Spinal cord (tissue), 10 donors: ENCODE results near the gene LONP1. TPM values are rescaled to one million over a fixed set of nuclear protein-coding genes. Genes with fewer than 3 reads are reported as not detected.

Experiments
- DNase-seq, 6 donors: peaks; one replicate each; pipeline versions ENCODE4 v3.0.0 to v3.0.0-alpha.2; 2013 to 2015; ENCODE audit warnings: low spot score in 6 of 6, low read depth in 4 of 6
- H3K27ac ChIP-seq: one replicate; pipeline ENCODE4 v1.5.1; 2013; ENCODE audit warnings: low read depth, low read length, control low read depth
- H3K27me3 ChIP-seq: one replicate; pipeline ENCODE4 v1.6.1; 2013; ENCODE audit warnings: low read length; ENCODE audit not compliant: control insufficient read depth, insufficient read depth
- H3K36me3 ChIP-seq: one replicate; pipeline ENCODE4 v1.6.1; 2013; ENCODE audit warnings: low read length; ENCODE audit not compliant: control insufficient read depth, insufficient read depth
- H3K4me1 ChIP-seq: one replicate; pipeline ENCODE4 v1.6.1; 2013; ENCODE audit warnings: low read length; ENCODE audit not compliant: control insufficient read depth, insufficient read depth
- H3K4me3 ChIP-seq: one replicate; pipeline ENCODE4 v1.5.1; 2013; ENCODE audit warnings: low read depth, low read length, control low read depth
- H3K9me3 ChIP-seq: one replicate; pipeline ENCODE4 v1.6.1; 2013; ENCODE audit warnings: low read length; ENCODE audit not compliant: control insufficient read depth, insufficient read depth
- WGBS: methylation state at CpG from one replicate; pipeline ENCODE4 v1.1.5; 2013; ENCODE audit warnings: missing lambda C conversion rate; ENCODE audit not compliant: insufficient coverage; 5-methylcytosine and 5-hydroxymethylcytosine counted together
- polyA plus RNA-seq, 2 donors: library from polyadenylated mRNA; unstranded; fragments of 120-200 nt; gene quantifications; one replicate each; pipeline ENCODE4 v1.2.1, GENCODE V29; 2013; ENCODE audit not compliant: insufficient read length in 2 of 2
- total RNA-seq, 2 donors: library from RNA; depleted of rRNA in 1 of 2; stranded (reverse); fragments of 120-200 nt in 1 of 2; fragments of >200 nt in 1 of 2; gene quantifications; one replicate each; pipeline versions ENCODE4 v1.2.3 to v1.2.4, GENCODE V29; 2013 to 2014
- donor health status: healthy.

Gene LONP1
- total and polyA plus RNA-seq, 4 donors = 29.8 to 79.7 (median 58.9) TPM

DNA sequence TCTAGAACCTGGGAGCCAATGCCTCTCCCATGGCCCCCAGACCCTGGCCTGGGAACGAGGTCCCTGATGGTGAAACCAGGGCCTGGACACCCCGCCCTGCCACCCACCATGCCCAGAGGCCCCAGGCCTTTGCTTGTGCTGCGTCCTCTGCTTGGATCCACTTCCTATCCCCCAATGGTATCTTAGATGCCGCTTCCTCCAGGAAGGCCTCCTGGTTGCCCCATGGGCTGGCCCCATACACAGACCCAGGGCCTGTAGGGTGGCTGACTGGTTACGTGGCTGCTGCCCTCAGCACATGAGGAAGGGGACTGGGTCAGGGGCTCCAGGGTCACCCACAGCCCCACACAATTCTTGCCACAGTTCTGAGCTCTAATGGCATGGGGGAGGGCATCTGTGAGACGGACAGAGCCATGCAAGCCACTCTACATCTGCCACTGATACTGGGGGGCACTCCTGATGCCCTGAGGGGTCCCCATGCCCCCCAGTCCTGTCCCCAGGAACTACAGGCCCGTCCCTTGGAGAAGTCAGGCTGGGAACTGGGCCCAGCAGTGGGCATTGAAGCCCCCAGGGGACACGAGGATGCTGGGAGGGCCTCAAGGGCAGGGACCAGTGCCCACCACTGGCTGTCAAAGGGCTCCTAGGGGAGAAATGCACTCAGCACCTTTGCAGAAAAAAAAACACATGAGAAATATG is 24.8 kb downstream of the LONP1 start:
- 85% methylated on average over 7 of the region's 8 CpGs for WGBS
- Histone ChIP-seq H3K27ac (no peak overlapping the region), H3K4me1 (peaks cover 24% of the 10 kb centered on the region), H3K4me3 (no peak overlapping the region), H3K9me3 (no peaks in the 10 kb centered on the region), H3K27me3 (no peaks in the 10 kb centered on the region), H3K36me3 (peaks cover 96% of the 10 kb centered on the region)
- no peak for DNase-seq

DNA sequence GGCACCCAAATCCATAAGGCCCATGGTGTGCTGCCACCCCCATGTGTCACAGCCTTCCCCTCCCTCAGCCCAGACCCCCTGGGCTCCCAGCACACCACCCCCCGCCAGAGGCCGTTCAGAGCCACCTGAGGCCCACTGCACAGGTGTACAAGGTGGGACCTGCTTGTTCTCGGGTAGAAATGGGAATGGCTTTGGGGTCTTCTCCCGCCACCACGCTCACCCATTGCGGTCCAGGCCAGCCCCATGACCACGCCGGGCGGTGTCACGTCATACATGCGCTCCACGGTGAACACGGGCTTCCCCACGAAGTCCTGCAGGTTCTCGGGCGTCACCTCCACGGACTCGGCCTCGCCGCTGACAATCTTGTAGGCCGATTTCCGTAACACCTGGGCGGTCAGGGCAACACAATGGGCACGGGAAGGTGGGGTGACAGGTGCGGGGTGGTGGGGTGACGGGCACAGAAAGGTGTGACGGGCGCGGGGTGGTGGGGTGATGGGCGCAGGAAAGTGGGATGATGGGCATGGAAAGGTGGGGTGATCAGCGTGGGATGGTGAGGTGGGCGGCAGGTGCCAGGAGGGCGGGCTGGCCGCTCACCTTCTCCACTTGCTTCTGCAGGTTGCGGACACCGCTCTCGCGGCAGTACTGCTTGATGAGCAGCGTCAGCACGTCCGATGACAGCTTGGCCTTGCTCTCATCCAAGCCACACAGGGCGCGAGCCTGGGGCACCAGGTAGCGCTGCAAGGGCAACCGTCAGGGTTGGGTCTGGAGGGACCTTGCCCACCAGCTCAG is 25.6 kb downstream of the LONP1 start:
- no peak for DNase-seq
- no peaks in the 10 kb centered on the region for H3K27me3 ChIP-seq
- H3K36me3 ChIP-seq = peaks cover 90% of the 10 kb centered on the region
- H3K4me1 ChIP-seq = peaks cover 28% of the 10 kb centered on the region
- H3K27ac ChIP-seq = no peak overlapping the region
- WGBS = 93% methylated on average over 44 of the region's 45 CpGs
- no peak overlapping the region for H3K4me3 ChIP-seq
- H3K9me3 ChIP-seq = no peaks in the 10 kb centered on the region

DNA sequence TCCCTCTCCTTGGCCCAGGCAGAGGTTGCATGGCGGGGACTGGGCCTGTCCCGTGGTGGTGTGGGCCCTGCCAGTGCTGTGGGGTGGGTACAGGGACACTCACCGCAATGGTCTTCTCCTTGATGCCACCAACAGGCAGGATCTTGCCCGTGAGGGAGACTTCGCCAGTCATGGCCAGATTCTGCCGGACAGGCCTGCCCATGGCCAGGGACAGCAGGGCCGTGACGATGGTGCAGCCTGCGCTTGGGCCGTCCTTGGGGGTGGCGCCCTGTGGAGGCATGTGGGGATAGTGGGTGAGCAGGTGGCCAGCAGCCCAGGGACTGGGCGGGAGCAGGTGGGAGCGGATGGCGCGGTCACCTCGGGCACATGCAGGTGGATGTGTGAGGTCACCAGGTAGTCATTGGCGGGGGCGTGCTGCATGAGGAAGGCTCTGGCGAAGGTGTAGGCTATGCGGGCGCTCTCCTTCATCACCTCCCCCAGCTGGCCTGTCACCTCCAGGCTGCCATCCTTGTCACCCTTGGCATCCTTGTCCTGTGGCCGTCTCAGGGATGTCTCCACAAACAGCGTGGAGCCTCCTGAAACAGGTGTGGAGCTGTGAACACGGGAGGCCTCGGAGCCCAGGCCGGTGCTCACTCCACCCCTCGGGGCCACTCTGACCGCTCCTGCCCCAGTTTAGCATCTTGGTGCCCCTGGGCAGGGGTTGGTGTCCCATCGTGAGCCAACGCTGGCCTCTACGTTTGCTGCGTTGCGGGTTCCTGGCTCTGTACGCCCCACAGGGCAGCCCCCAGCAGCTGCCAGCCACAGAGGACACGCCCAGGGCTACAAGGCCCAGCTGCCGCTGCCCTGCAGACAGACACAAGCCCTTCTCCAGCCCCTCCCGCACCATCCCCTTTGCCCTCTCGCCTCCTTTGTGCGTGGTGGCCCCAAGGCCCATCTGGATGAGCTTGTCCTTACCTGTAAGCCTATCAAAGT is 26.5 kb downstream of the LONP1 start:
- Histone ChIP-seq H3K27ac (no peak overlapping the region), H3K9me3 (no peaks in the 10 kb centered on the region), H3K4me1 (peaks cover 28% of the 10 kb centered on the region)

DNA sequence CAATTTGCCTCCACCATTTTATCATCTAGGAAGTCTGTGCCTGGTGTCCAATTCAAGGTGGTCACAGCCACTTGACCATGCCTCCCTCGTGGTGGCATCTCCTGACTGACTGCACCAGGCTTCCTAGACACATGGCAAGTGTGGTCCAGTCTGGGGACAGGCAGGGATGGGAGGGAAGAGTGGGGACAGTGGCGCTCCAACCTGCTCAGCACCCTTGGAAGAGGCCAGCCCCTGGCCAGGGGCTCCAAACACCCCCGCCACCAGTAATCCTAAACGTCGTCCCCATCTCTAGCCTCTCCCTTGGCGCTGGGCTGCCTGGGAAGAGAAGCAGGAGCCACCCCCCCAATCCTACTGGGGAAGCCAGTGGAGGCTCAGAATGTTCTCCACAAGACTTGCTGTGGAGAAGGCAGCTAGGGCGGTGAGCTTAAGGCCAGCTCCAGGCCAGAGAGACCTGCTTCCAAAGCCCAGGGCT is 27.2 kb downstream of the LONP1 start:
- peaks cover 28% of the 10 kb centered on the region for H3K4me1 ChIP-seq
- 83% methylated on average over 5 of the region's 7 CpGs for WGBS
- H3K27me3 ChIP-seq = no peaks in the 10 kb centered on the region
- no peaks in the 10 kb centered on the region for H3K9me3 ChIP-seq
- H3K27ac ChIP-seq = no peak overlapping the region
- no peak for DNase-seq
- no peak overlapping the region for H3K4me3 ChIP-seq
- peaks cover 79% of the 10 kb centered on the region for H3K36me3 ChIP-seq

More for the DNA sequence above, 26.5 kb downstream of the LONP1 start:
- H3K27me3 ChIP-seq = no peaks in the 10 kb centered on the region
- WGBS = 87% methylated on average over 35 of the region's 39 CpGs
- H3K36me3 ChIP-seq = peaks cover 81% of the 10 kb centered on the region
- DNase-seq = no peak
- H3K4me3 ChIP-seq = no peak overlapping the region

DNA sequence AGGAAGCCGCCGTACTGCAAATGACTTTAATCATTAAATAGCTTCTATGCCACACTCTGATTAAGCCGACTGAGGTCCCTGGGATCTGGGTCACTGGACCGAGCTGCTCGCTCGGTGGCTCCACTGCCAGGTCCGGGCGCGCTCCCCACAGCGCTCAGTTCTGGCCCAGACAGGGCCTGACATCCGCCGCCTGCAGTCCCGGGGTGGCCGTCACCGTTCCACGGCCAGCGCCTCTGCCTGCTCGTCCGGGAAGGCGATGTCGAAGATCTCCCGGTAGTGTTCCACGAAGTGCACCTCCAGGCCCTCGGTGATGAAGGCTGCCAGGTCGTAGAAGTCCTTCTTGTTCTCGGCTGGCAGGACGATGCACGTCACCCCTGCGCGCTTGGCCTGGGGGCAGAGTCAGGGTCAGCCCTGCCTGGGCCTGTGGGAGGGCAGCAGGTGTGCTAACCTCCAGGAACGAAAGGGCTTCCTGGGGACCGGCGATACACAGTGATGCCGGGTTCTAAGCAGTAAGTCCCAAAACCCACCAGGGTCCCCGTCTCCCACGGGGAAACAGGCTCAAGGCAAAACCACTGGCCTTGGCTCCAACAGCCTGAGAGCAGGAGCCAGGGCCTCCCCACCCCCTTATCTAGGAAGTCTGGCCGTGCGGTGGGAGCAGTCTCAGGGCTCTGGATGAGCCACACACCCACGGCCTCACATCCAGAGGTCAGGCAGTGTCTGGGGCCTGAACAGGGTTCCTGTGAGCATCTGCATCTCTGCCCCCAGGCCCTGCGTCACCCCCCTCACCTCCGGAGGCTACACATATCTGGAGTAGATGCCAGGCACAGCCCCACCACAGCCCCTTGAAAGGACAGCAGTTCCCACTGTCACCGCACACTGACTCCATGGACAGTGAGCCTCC is 27.9 kb downstream of the LONP1 start:
- Histone ChIP-seq H3K27ac (peak overlapping the region; percentile 87), H3K4me1 (peaks cover 32% of the 10 kb centered on the region), H3K36me3 (peaks cover 78% of the 10 kb centered on the region), H3K27me3 (no peaks in the 10 kb centered on the region), H3K4me3 (no peak overlapping the region), H3K9me3 (no peaks in the 10 kb centered on the region)
- DNase-seq = no peak
- WGBS = 74% methylated on average over 41 of the region's 42 CpGs

DNA sequence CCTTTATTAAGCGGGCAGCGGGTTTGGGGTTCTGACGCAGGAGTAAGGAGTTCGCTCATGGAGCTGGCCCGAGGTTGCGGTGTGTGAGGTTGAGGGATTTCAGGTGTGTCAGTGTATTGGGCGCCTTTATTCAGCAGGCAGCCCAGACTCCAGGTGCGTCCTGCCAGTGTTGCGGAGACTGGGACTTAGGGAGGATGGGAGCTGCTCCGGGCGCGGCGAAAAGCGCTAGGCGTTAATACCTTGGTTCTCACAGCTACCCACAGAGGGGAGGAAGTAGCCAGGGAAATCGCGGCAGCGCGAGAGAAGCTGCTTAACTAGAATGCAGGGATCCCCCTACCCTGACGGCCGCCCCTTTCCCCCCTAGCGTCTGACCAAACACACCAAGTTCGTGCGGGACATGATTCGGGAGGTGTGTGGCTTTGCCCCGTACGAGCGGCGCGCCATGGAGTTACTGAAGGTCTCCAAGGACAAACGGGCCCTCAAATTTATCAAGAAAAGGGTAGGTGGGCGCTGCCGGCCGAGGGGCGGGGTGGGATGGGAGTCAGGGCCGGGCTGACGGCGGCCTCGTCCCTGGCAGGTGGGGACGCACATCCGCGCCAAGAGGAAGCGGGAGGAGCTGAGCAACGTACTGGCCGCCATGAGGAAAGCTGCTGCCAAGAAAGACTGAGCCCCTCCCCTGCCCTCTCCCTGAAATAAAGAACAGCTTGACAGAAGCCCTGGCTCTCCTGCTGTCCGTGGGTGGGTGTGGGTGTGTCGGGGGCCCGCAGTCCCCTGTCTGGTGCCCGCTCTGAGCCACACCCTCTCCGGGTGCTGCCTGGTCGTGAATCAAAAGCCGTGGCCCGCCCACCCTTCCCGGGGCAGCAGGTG is 28.8 kb downstream of the LONP1 start:
- H3K27me3 ChIP-seq = no peaks in the 10 kb centered on the region
- peak overlapping the region; percentile 87 for H3K27ac ChIP-seq
- peak overlapping the region; percentile 97 for H3K4me3 ChIP-seq
- H3K9me3 ChIP-seq = no peaks in the 10 kb centered on the region
- peaks cover 41% of the 10 kb centered on the region for H3K4me1 ChIP-seq
- peak in 2 of 6 donors; percentile 48 to 49 for DNase-seq
- peaks cover 69% of the 10 kb centered on the region for H3K36me3 ChIP-seq
- WGBS = 13% methylated on average over 41 of the region's 54 CpGs

DNA sequence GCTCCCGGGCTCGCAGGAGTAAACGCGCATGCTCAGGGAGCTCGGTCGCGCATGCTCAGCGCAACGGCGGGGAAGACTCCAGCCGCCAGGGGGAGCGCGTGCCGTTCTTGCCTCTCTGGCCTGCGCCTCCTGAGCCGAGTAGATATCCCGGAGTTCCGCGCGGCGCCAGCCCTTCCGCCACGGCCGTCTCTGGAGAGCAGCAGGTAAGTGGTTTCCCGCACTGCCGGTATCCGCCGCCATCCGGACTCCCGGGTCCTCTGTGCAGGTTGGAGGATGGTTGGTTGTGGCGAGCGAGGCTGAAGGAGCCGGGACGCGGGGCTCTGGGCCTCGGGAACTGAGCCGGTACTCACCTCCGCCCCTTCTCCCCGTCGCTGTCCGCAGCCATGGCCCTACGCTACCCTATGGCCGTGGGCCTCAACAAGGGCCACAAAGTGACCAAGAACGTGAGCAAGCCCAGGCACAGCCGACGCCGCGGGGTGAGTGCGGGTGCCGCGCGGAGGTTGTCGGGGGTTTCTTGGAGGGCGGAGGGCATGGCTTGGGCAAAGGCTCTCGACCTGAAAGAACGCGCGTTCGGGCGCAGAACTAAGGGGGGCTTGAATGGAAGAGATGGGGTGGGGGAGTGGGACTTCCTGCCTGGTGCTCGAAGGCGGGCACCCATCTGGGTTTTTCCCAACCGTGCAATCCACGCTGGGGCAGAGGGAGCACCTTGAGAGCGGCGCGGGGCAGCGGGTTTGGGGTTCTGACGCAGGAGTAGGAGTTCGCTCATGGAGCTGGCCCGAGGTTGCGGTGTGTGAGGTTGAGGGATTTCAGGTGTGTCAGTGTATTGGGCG is 29.6 kb downstream of the LONP1 start, which contains the start of gene RPL36:
Gene RPL36 (plus strand): TSS at position 171 of the 830 bp plus-strand sequence. CDS start 213 bp downstream, at position 384.
- WGBS = 1% methylated on average over 71 of the region's 73 CpGs
- peak within 1 kb of the TSS; percentile 97 for H3K4me3 ChIP-seq
- no peaks in the 10 kb centered on the region for H3K9me3 ChIP-seq
- peak within 1 kb of the TSS; percentile 87 for H3K27ac ChIP-seq
- peaks cover 61% of the 10 kb centered on the region for H3K36me3 ChIP-seq
- H3K27me3 ChIP-seq = no peaks in the 10 kb centered on the region
- peaks cover 44% of the 10 kb centered on the region for H3K4me1 ChIP-seq
- DNase-seq = peak; percentile 94 to 99 (median 98)
